T-helper 17 cell (primary cell): ENCODE results near the gene CALU. TPM values are rescaled to one million over a fixed set of nuclear protein-coding genes. Genes with fewer than 3 reads are reported as not detected.

ENCODE experiments used
- ATAC-seq: fragments of 150-1000 bp; cut with Tn5 transposase; 2 replicates; pipeline ENCODE4 v1.10.0; 2021; ENCODE audit warnings: mild to moderate bottlenecking, moderate library complexity
- DNase-seq, 3 donors: peaks; one replicate each; pipeline versions ENCODE4 v3.0.0 to v3.0.0-alpha.2; 2020 to 2021
- H3K9me3 ChIP-seq: one replicate; pipeline ENCODE4 v1.7.0; 2013; ENCODE audit warnings: low read length, mild to moderate bottlenecking; ENCODE audit not compliant: control insufficient read depth, poor library complexity, severe bottlenecking
- H3K27ac Mint-ChIP-seq: one replicate; pipeline ENCODE4 v1.8.0; 2022; ENCODE audit warnings: mild to moderate bottlenecking, moderate library complexity, mixed read lengths
- H3K27me3 Mint-ChIP-seq: one replicate; pipeline ENCODE4 v1.8.0; 2022; ENCODE audit warnings: mixed read lengths
- H3K36me3 Mint-ChIP-seq: one replicate; pipeline ENCODE4 v1.8.0; 2022; ENCODE audit warnings: low read depth, mixed read lengths
- H3K4me1 Mint-ChIP-seq: one replicate; pipeline ENCODE4 v1.8.0; 2022; ENCODE audit warnings: mild to moderate bottlenecking, mixed read lengths
- H3K4me3 Mint-ChIP-seq: one replicate; pipeline ENCODE4 v1.8.0; 2022; ENCODE audit warnings: mild to moderate bottlenecking, moderate library complexity, mixed read lengths
- total RNA-seq, 4 donors: library from RNA in 2 of 4; stranded (reverse) in 2 of 4; gene quantifications; one replicate each; pipeline ENCODE4 v1.2.3 and lab custom pipeline; 2022 to 2026

Gene CALU
- total RNA-seq, 2 donors from 2014 or later, result 19.9 to 28.1 TPM

- H3K4me1 Mint-ChIP-seq, result no peaks in the 10 kb centered on the region
- H3K27me3 Mint-ChIP-seq, result no peaks in the 10 kb centered on the region
- ATAC-seq (no peak), DNase-seq (no peak)
- H3K4me3 Mint-ChIP-seq, result no peak overlapping the region
- H3K9me3 ChIP-seq, result no peaks in the 10 kb centered on the region
- peaks cover 15% of the 10 kb centered on the region for H3K36me3 Mint-ChIP-seq
- no peak overlapping the region for H3K27ac Mint-ChIP-seq
Observed at GRCh38 chr7:128770233-128770632, 31.1 kb downstream of the CALU start.

GRCh38 chr7:128773604-128774003, 34.4 kb downstream of the CALU start:
- no peak for ATAC-seq
- no peak for DNase-seq
- H3K9me3 ChIP-seq, result peaks cover 4% of the 10 kb centered on the region
- Mint-ChIP-seq H3K4me1 (no peaks in the 10 kb centered on the region), H3K27me3 (no peaks in the 10 kb centered on the region), H3K4me3 (no peak overlapping the region), H3K27ac (no peak overlapping the region), H3K36me3 (peaks cover 15% of the 10 kb centered on the region)

GRCh38 chr7:128774029-128774689, 35.0 kb downstream of the CALU start:
- no peaks in the 10 kb centered on the region for H3K27me3 Mint-ChIP-seq
- no peak overlapping the region for H3K27ac Mint-ChIP-seq
- H3K4me1 Mint-ChIP-seq, result no peaks in the 10 kb centered on the region
- peak; percentile 14 for ATAC-seq
- peaks cover 4% of the 10 kb centered on the region for H3K9me3 ChIP-seq
- peaks cover 15% of the 10 kb centered on the region for H3K36me3 Mint-ChIP-seq
- no peak overlapping the region for H3K4me3 Mint-ChIP-seq
- no peak for DNase-seq

- Mint-ChIP-seq H3K4me1 (no peaks in the 10 kb centered on the region), H3K27me3 (no peaks in the 10 kb centered on the region), H3K27ac (no peak overlapping the region), H3K36me3 (peaks cover 13% of the 10 kb centered on the region), H3K4me3 (no peak overlapping the region)
- H3K9me3 ChIP-seq, result peaks cover 4% of the 10 kb centered on the region
- ATAC-seq, result no peak
- no peak for DNase-seq
Observed at GRCh38 chr7:128774921-128775320, 35.8 kb downstream of the CALU start.

- H3K9me3 ChIP-seq, result peaks cover 4% of the 10 kb centered on the region
- Mint-ChIP-seq H3K27me3 (no peaks in the 10 kb centered on the region), H3K27ac (no peak within 1 kb of the TSS), H3K4me3 (no peak within 1 kb of the TSS), H3K36me3 (peaks cover 13% of the 10 kb centered on the region), H3K4me1 (no peaks in the 10 kb centered on the region)
- no peak for DNase-seq
- ATAC-seq, result no peak
Observed at GRCh38 chr7:128775744-128776474, 36.8 kb downstream of the CALU start, which contains the start of gene OPN1SW. Gene OPN1SW (minus strand): TSS chr7:128775794. CDS start chr7:128775781, 13 bp downstream.

GRCh38 chr7:128777156-128778123, 38.3 kb downstream of the CALU start:
- no peaks in the 10 kb centered on the region for H3K4me1 Mint-ChIP-seq
- peaks cover 5% of the 10 kb centered on the region for H3K36me3 Mint-ChIP-seq
- DNase-seq (no peak), ATAC-seq (no peak)
- H3K27me3 Mint-ChIP-seq, result no peaks in the 10 kb centered on the region
- no peak overlapping the region for H3K4me3 Mint-ChIP-seq
- no peak overlapping the region for H3K27ac Mint-ChIP-seq
- H3K9me3 ChIP-seq, result peaks cover 4% of the 10 kb centered on the region

- ATAC-seq (no peak), DNase-seq (no peak)
- Mint-ChIP-seq H3K4me1 (no peaks in the 10 kb centered on the region), H3K27ac (no peak overlapping the region), H3K36me3 (peaks cover 2% of the 10 kb centered on the region), H3K27me3 (no peaks in the 10 kb centered on the region), H3K4me3 (no peak overlapping the region)
- peaks cover 4% of the 10 kb centered on the region for H3K9me3 ChIP-seq
Observed at GRCh38 chr7:128778946-128779345, 39.8 kb downstream of the CALU start.

- Mint-ChIP-seq H3K4me1 (no peaks in the 10 kb centered on the region), H3K4me3 (no peak overlapping the region), H3K27ac (no peak overlapping the region), H3K36me3 (no peaks in the 10 kb centered on the region), H3K27me3 (no peaks in the 10 kb centered on the region)
- ATAC-seq (no peak), DNase-seq (no peak)
- peaks cover 4% of the 10 kb centered on the region for H3K9me3 ChIP-seq
Observed at GRCh38 chr7:128781126-128781525, 42.0 kb downstream of the CALU start.

GRCh38 chr7:128781851-128782250, 42.7 kb downstream of the CALU start:
- H3K27ac Mint-ChIP-seq, result no peak overlapping the region
- ATAC-seq (no peak), DNase-seq (no peak)
- no peak overlapping the region for H3K4me3 Mint-ChIP-seq
- H3K4me1 Mint-ChIP-seq, result no peaks in the 10 kb centered on the region
- peaks cover 4% of the 10 kb centered on the region for H3K9me3 ChIP-seq
- no peaks in the 10 kb centered on the region for H3K36me3 Mint-ChIP-seq
- H3K27me3 Mint-ChIP-seq, result no peaks in the 10 kb centered on the region

GRCh38 chr7:128783143-128783861, 44.1 kb downstream of the CALU start:
- ATAC-seq (no peak), DNase-seq (no peak)
- Mint-ChIP-seq H3K4me1 (peaks cover 4% of the 10 kb centered on the region), H3K36me3 (no peaks in the 10 kb centered on the region), H3K27me3 (no peaks in the 10 kb centered on the region), H3K4me3 (no peak overlapping the region), H3K27ac (no peak overlapping the region)
- H3K9me3 ChIP-seq, result no peaks in the 10 kb centered on the region

GRCh38 chr7:128785738-128786137, 46.6 kb downstream of the CALU start:
- Mint-ChIP-seq H3K4me3 (no peak overlapping the region), H3K4me1 (peaks cover 11% of the 10 kb centered on the region), H3K36me3 (no peaks in the 10 kb centered on the region), H3K27me3 (no peaks in the 10 kb centered on the region), H3K27ac (no peak overlapping the region)
- no peaks in the 10 kb centered on the region for H3K9me3 ChIP-seq
- DNase-seq (no peak), ATAC-seq (no peak)

- Mint-ChIP-seq H3K27me3 (no peaks in the 10 kb centered on the region), H3K4me1 (peaks cover 14% of the 10 kb centered on the region), H3K4me3 (peak overlapping the region; percentile 93), H3K27ac (peak overlapping the region; percentile 83), H3K36me3 (no peaks in the 10 kb centered on the region)
- H3K9me3 ChIP-seq, result no peaks in the 10 kb centered on the region
- ATAC-seq (no peak), DNase-seq (no peak)
Observed at GRCh38 chr7:128788446-128789412, 49.6 kb downstream of the CALU start.
